GM10248 (cell line): ENCODE measurements around the gene RNF41.

Experiments used
- CTCF ChIA-PET: fragments of 300-600 bp; sonication (Branson Sonifier 250); formaldehyde crosslinking; extraction: SDS; loops from one replicate; lab custom pipeline; 2021; ENCODE audit warnings: antibody characterized with exemption; lab: Yijun Ruan, JAX
- POLR2A ChIA-PET: fragments of 350-650 bp; sonication (Branson Sonifier 250); formaldehyde crosslinking; extraction: SDS; loops from one replicate; lab custom pipeline; 2020; ENCODE audit warnings: antibody characterized with exemption; lab: Yijun Ruan, JAX
- DNase-seq: peaks from one replicate; pipeline ENCODE4 v3.0.0; 2012; ENCODE audit errors: extremely low spot score
- TF ChIP-seq, protein P1 (sequence below): IDR thresholded peaks from 2 replicates; pipeline ENCODE4 v1.5.1; 2012; ENCODE audit warnings: mild to moderate bottlenecking, low read depth; ENCODE audit errors: extremely low read depth, missing control alignments, control extremely low read depth

Gene RNF41

DNA sequence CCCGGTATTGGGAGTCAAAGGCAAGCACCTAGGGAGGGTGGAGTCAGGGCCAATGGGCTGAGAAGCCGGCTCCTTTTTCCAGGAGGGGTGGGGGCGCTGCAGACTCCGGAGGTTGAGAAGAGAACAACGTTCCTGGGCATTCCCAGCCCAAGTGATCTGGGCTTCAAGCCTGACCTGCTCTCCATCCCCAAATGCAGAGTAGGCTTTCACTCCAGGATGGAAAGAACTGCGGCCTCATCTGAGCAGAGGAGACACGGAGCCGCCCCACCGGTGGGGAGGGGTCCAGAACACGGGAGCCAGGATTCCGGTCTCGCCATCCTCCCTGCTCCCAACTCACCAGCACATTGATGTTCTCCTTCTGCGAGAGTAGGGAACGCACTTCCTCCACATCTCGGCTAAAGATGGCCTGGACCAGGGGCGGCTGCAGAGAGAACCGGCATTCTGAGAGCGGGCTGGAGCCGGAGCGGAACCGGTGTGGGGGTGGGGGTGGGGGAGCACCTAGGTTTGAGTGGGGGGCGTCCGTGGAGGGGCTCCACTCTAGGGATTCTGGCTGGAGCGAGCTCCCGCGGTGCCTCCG, 35.9 kb upstream of the RNF41 start:
- ChIA-PET CTCF (interaction anchor here (0.6 to 7.6 kb wide), 40 partner anchors 9 to 315 kb away, joined by 3 to 64 read pairs (median 4); partner anchors contain the start of genes COQ10A, CS, PAN2 and RBMS2), POLR2A (interaction anchor here (1.0 kb wide), 2 partner anchors 58 to 153 kb away, joined by 3 to 6 read pairs; partner anchors contain the start of genes CNPY2 and PA2G4)
- no peak for DNase-seq
- TF ChIP-seq, protein P1, sequence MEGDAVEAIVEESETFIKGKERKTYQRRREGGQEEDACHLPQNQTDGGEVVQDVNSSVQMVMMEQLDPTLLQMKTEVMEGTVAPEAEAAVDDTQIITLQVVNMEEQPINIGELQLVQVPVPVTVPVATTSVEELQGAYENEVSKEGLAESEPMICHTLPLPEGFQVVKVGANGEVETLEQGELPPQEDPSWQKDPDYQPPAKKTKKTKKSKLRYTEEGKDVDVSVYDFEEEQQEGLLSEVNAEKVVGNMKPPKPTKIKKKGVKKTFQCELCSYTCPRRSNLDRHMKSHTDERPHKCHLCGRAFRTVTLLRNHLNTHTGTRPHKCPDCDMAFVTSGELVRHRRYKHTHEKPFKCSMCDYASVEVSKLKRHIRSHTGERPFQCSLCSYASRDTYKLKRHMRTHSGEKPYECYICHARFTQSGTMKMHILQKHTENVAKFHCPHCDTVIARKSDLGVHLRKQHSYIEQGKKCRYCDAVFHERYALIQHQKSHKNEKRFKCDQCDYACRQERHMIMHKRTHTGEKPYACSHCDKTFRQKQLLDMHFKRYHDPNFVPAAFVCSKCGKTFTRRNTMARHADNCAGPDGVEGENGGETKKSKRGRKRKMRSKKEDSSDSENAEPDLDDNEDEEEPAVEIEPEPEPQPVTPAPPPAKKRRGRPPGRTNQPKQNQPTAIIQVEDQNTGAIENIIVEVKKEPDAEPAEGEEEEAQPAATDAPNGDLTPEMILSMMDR, result no peak

- ChIA-PET CTCF (interaction anchor here (0.9 to 7.6 kb wide), 12 partner anchors 9 to 82 kb away, joined by 3 to 64 read pairs (median 9); partner anchors contain the start of genes COQ10A, PAN2, RNF41 and SMARCC2), POLR2A (no interaction called here)
- TF ChIP-seq, protein P1, result no peak
- no peak for DNase-seq
Measured at GRCh38 chr12:56257071-56257470, 35.3 kb upstream of the RNF41 start.

DNA sequence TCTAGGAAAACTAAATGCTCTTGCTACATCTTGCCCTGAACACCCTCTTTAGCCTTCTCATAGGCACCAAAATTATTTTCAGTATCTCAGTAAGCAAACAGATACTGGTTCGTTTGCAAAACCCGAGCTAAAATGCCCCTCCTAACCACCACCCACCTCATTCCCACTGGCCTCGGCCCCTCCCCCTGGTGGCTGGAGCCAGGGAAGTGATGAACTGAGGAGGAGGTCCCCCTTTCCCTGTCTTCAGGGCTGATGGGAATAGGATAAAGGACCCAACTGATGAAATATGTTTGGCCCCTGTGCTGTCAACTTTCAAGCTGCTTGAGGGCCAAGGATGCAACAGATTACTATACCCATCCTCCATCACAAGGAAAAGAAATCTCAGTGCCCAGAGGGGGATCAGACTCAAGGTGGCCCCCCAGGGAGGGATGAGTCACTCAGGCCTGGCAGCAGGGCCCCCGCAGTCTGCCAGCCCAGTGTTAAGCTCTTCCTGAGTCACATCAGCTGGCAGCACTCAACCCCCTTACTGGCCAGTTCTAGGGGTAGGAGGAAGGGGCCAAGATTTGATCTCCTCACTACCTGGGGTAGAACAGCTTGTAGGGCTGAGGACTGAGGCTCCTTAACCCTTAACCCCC, 34.7 kb upstream of the RNF41 start:
- DNase-seq, result no peak
- CTCF ChIA-PET, result interaction anchor here (0.9 to 7.6 kb wide), 7 partner anchors 8 to 67 kb away, joined by 3 to 64 read pairs (median 15); partner anchors contain the start of genes COQ10A, RNF41 and SMARCC2
- POLR2A ChIA-PET, result no interaction called here
- TF ChIP-seq, protein P1, result no peak

- ChIA-PET CTCF (interaction anchor here (1.1 to 7.6 kb wide), 4 partner anchors 12 to 137 kb away, joined by 3 to 64 read pairs (median 16); partner anchors contain the start of genes COQ10A and ZC3H10), POLR2A (interaction anchor here (0.7 kb wide), 1 partner anchor 1931 kb away, joined by 4 read pairs; the partner anchor contains the start of gene COPZ1)
- DNase-seq, result no peak
- TF ChIP-seq, protein P1, result no peak
Measured at GRCh38 chr12:56255671-56256070, 33.9 kb upstream of the RNF41 start.

- POLR2A ChIA-PET, result no interaction called here
- TF ChIP-seq, protein P1, result no peak
- CTCF ChIA-PET, result interaction anchor here (1.1 to 7.6 kb wide), 7 partner anchors 16 to 134 kb away, joined by 3 to 64 read pairs (median 5); partner anchors contain the start of genes COQ10A, RNF41 and SMARCC2
- no peak for DNase-seq
Measured at GRCh38 chr12:56253091-56253490, 31.4 kb upstream of the RNF41 start.

- POLR2A ChIA-PET, result no interaction called here
- no peak for DNase-seq
- CTCF ChIA-PET, result interaction anchor here (1.1 to 7.6 kb wide), 6 partner anchors 16 to 133 kb away, joined by 3 to 64 read pairs (median 5); partner anchors contain the start of genes COQ10A and SMARCC2
- TF ChIP-seq, protein P1, result no peak
Measured at GRCh38 chr12:56252649-56253048, 30.9 kb upstream of the RNF41 start.
